SH-SY5Y (cell line): Measurements from ENCODE around the gene VEGFB.

Experiments
- GATA2 ChIP-seq: IDR thresholded peaks from 2 replicates; pipeline ENCODE4 v1.6.1; 2011; ENCODE audit warnings: mild to moderate bottlenecking, low read depth, low read length
- GATA3 ChIP-seq: IDR thresholded peaks from 2 replicates; pipeline ENCODE4 v1.6.1; 2011; ENCODE audit warnings: low read depth, mild to moderate bottlenecking, low read length, moderate library complexity

GRCh38 chr11:64235437-64236161 lies 1.2 kb downstream of the VEGFB start:
- TF ChIP-seq GATA2 (no peak), GATA3 (no peak)
